A673 (cell line): ENCODE measurements around the gene LARGE1.

Source experiments
- CTCF ChIP-seq: fragments of 300-800, 200-600 bp; sonication (generic); conservative IDR thresholded peaks from 2 replicates; pipeline ENCODE4 v1.5.1; 2017; ENCODE audit warnings: low read depth, mild to moderate bottlenecking, antibody characterized with exemption, low read length, moderate library complexity, mixed read lengths
- EZH2 ChIP-seq: fragments of 200-600 bp; sonication (generic); IDR thresholded peaks from 2 replicates; pipeline ENCODE4 v1.6.1; 2017; ENCODE audit warnings: borderline replicate concordance, low read depth, mild to moderate bottlenecking, mixed read lengths, antibody characterized with exemption, low read length; ENCODE audit not compliant: poor library complexity, severe bottlenecking

GRCh38 chr22:33578752-33579151 lies 341.5 kb downstream of the LARGE1 start:
- no peak for TF ChIP-seq CTCF
- TF ChIP-seq EZH2, result no peak
